Mucosa of rectum (tissue), 2 donors: ENCODE measurements around the gene SPATA6.

Experiments
- H3K27ac ChIP-seq, 2 donors: one replicate each; pipeline ENCODE4 v1.7.0; 2013; ENCODE audit warnings: inconsistent platforms in 2 of 2, low read depth in 2 of 2, low read length in 2 of 2
- H3K27me3 ChIP-seq, 2 donors: one replicate each; pipeline ENCODE4 v1.7.0; 2013; ENCODE audit warnings: low read length in 2 of 2; ENCODE audit not compliant: control insufficient read depth in 2 of 2, insufficient read depth in 2 of 2
- H3K36me3 ChIP-seq, 2 donors: one replicate each; pipeline ENCODE4 v1.7.0; 2013; ENCODE audit warnings: low read length in 2 of 2; ENCODE audit not compliant: control insufficient read depth in 2 of 2, insufficient read depth in 2 of 2
- H3K4me1 ChIP-seq, 2 donors: one replicate each; pipeline ENCODE4 v1.7.0; 2013; ENCODE audit warnings: low read length in 2 of 2, mild to moderate bottlenecking in 1 of 2; ENCODE audit not compliant: control insufficient read depth in 2 of 2, insufficient read depth in 2 of 2
- H3K4me3 ChIP-seq, 2 donors: one replicate each; pipeline ENCODE4 v1.7.0; 2013; ENCODE audit warnings: low read length in 2 of 2
- H3K9ac ChIP-seq, 2 donors: one replicate each; pipeline ENCODE4 v1.7.0; 2013; ENCODE audit warnings: low read length in 2 of 2, low read depth in 1 of 2, mild to moderate bottlenecking in 1 of 2
- H3K9me3 ChIP-seq, 2 donors: one replicate each; pipeline ENCODE4 v1.7.0; 2013; ENCODE audit warnings: low read length in 2 of 2; ENCODE audit not compliant: control insufficient read depth in 2 of 2
- donor health status: healthy.
- donor health status: Normal muscosa, but diverticular disease.

SPATA6 gene

GRCh38 chr1:48263041-48263440 lies 209.0 kb downstream of the SPATA6 start:
- Histone ChIP-seq H3K27me3 (no peaks in the 10 kb centered on the region), H3K36me3 (no peaks in the 10 kb centered on the region), H3K4me1 (no peaks in the 10 kb centered on the region), H3K9ac (no peak overlapping the region), H3K27ac (no peak overlapping the region), H3K4me3 (no peak overlapping the region), H3K9me3 (no peaks in the 10 kb centered on the region)

GRCh38 chr1:48261881-48262400 lies 210.1 kb downstream of the SPATA6 start:
- Histone ChIP-seq H3K4me1 (no peaks in the 10 kb centered on the region), H3K4me3 (no peak overlapping the region), H3K27me3 (no peaks in the 10 kb centered on the region), H3K27ac (no peak overlapping the region), H3K9me3 (no peaks in the 10 kb centered on the region), H3K9ac (no peak overlapping the region), H3K36me3 (no peaks in the 10 kb centered on the region)

- Histone ChIP-seq H3K27ac (no peak overlapping the region), H3K4me1 (no peaks in the 10 kb centered on the region), H3K9me3 (no peaks in the 10 kb centered on the region), H3K36me3 (no peaks in the 10 kb centered on the region), H3K27me3 (no peaks in the 10 kb centered on the region), H3K4me3 (no peak overlapping the region), H3K9ac (no peak overlapping the region)
These were observed 213.9 kb downstream of the SPATA6 start for GRCh38 chr1:48258106-48258505.

- no peak overlapping the region for H3K27ac ChIP-seq
- H3K4me3 ChIP-seq = no peak overlapping the region
- peaks cover 0 to 5% of the 10 kb centered on the region in 2 donors for H3K4me1 ChIP-seq
- no peaks in the 10 kb centered on the region for H3K9me3 ChIP-seq
- no peak overlapping the region for H3K9ac ChIP-seq
- no peaks in the 10 kb centered on the region for H3K27me3 ChIP-seq
- no peaks in the 10 kb centered on the region for H3K36me3 ChIP-seq
These were observed 217.8 kb downstream of the SPATA6 start for GRCh38 chr1:48254254-48254653.

- Histone ChIP-seq H3K36me3 (no peaks in the 10 kb centered on the region), H3K4me3 (no peak overlapping the region), H3K27ac (no peak overlapping the region), H3K4me1 (peaks cover 0 to 9% of the 10 kb centered on the region in 2 donors), H3K9me3 (no peaks in the 10 kb centered on the region), H3K9ac (no peak overlapping the region), H3K27me3 (no peaks in the 10 kb centered on the region)
These were observed 220.2 kb downstream of the SPATA6 start for GRCh38 chr1:48251821-48252220.

GRCh38 chr1:48251323-48251722 lies 220.7 kb downstream of the SPATA6 start:
- no peak overlapping the region for H3K27ac ChIP-seq
- H3K4me3 ChIP-seq = no peak overlapping the region
- no peak overlapping the region for H3K9ac ChIP-seq
- H3K36me3 ChIP-seq = no peaks in the 10 kb centered on the region
- no peaks in the 10 kb centered on the region for H3K9me3 ChIP-seq
- H3K4me1 ChIP-seq = peaks cover 0 to 10% of the 10 kb centered on the region in 2 donors
- H3K27me3 ChIP-seq = no peaks in the 10 kb centered on the region

GRCh38 chr1:48250572-48250971 lies 221.4 kb downstream of the SPATA6 start:
- H3K4me3 ChIP-seq = no peak overlapping the region
- H3K27ac ChIP-seq = no peak overlapping the region
- H3K27me3 ChIP-seq = no peaks in the 10 kb centered on the region
- H3K9ac ChIP-seq = no peak overlapping the region
- no peaks in the 10 kb centered on the region for H3K9me3 ChIP-seq
- H3K4me1 ChIP-seq = peaks cover 0 to 10% of the 10 kb centered on the region in 2 donors
- H3K36me3 ChIP-seq = no peaks in the 10 kb centered on the region

GRCh38 chr1:48249868-48250267 lies 222.1 kb downstream of the SPATA6 start:
- H3K27me3 ChIP-seq = no peaks in the 10 kb centered on the region
- H3K36me3 ChIP-seq = no peaks in the 10 kb centered on the region
- no peak overlapping the region for H3K27ac ChIP-seq
- H3K4me1 ChIP-seq = peaks cover 3 to 10% of the 10 kb centered on the region in 2 donors
- H3K4me3 ChIP-seq = no peak overlapping the region
- no peak overlapping the region for H3K9ac ChIP-seq
- no peaks in the 10 kb centered on the region for H3K9me3 ChIP-seq

- Histone ChIP-seq H3K4me3 (no peak overlapping the region), H3K27me3 (no peaks in the 10 kb centered on the region), H3K27ac (no peak overlapping the region), H3K9ac (no peak overlapping the region), H3K9me3 (no peaks in the 10 kb centered on the region), H3K36me3 (no peaks in the 10 kb centered on the region), H3K4me1 (peaks cover 3 to 10% of the 10 kb centered on the region in 2 donors)
These were observed 223.6 kb downstream of the SPATA6 start for GRCh38 chr1:48248356-48248755.

GRCh38 chr1:48246727-48247126 lies 225.3 kb downstream of the SPATA6 start:
- no peaks in the 10 kb centered on the region for H3K9me3 ChIP-seq
- H3K9ac ChIP-seq = no peak overlapping the region
- H3K4me1 ChIP-seq = peaks cover 3 to 10% of the 10 kb centered on the region in 2 donors
- H3K27ac ChIP-seq = no peak overlapping the region
- H3K36me3 ChIP-seq = no peaks in the 10 kb centered on the region
- no peaks in the 10 kb centered on the region for H3K27me3 ChIP-seq
- H3K4me3 ChIP-seq = no peak overlapping the region
